22Rv1 (cell line): ENCODE measurements around the gene OR13C8.

Source experiments
- ZFX ChIP-seq: fragments of 450-650 bp; IDR thresholded peaks from 2 replicates; pipeline ENCODE4 v1.6.1; 2017; ENCODE audit warnings: antibody characterized with exemption, borderline replicate concordance
- TF ChIP-seq, protein P1 (sequence below): fragments of 450-650 bp; IDR thresholded peaks from 2 replicates; pipeline ENCODE4 v1.5.1; 2017; ENCODE audit warnings: mild to moderate bottlenecking

DNA sequence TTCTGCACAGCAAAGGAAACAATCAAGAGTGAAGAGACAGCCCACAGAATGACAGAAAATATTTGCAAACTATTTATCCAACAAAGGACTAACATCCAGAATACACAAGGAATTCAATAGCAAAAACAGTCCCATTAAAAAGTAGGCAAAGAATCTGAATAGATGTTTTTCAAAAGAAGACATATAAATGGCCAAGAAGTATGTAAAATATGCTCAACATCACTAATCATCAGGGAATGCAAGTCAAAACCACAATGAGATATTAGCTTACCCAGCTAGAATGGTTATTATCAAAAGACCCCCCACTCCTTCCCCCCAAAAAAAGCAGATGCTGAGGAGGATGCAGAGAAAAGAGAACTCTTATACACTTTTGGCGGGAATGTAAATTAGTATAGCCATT is 13.4 kb upstream of the OR13C8 start:
- TF ChIP-seq, protein P1, sequence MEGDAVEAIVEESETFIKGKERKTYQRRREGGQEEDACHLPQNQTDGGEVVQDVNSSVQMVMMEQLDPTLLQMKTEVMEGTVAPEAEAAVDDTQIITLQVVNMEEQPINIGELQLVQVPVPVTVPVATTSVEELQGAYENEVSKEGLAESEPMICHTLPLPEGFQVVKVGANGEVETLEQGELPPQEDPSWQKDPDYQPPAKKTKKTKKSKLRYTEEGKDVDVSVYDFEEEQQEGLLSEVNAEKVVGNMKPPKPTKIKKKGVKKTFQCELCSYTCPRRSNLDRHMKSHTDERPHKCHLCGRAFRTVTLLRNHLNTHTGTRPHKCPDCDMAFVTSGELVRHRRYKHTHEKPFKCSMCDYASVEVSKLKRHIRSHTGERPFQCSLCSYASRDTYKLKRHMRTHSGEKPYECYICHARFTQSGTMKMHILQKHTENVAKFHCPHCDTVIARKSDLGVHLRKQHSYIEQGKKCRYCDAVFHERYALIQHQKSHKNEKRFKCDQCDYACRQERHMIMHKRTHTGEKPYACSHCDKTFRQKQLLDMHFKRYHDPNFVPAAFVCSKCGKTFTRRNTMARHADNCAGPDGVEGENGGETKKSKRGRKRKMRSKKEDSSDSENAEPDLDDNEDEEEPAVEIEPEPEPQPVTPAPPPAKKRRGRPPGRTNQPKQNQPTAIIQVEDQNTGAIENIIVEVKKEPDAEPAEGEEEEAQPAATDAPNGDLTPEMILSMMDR = no peak
- no peak for TF ChIP-seq ZFX
